Left lobe of liver (tissue), 2 donors: ENCODE data around the gene SPOP. TPM values are rescaled to one million over a fixed set of nuclear protein-coding genes. Genes with fewer than 3 reads are reported as not detected.
"Not testable (repeated sequence)": the region's sequence is repeated elsewhere in the genome, so short reads cannot be mapped to it uniquely, and the experiment has no call there.

Source experiments
- ATAC-seq: fragments of 200-7000 bp; cut with Tn5 transposase; one replicate; pipeline ENCODE4 v1.9.1; 2020; ENCODE audit warnings: mild to moderate bottlenecking, moderate library complexity
- DNase-seq: peaks from one replicate; pipeline ENCODE4 v3.0.0-alpha.2; 2020; ENCODE audit warnings: low spot score
- total RNA-seq: library from RNA; stranded (reverse); gene quantifications from one replicate; pipeline ENCODE4 v1.2.1, GENCODE V29; 2021
- donor health status: DM: no; HTN: no; CAD: no; lungs with moderate emphysema.
- donor health status: DM: no; HTN: yes; CAD: no.

SPOP gene
- total RNA-seq, 1 donor from 2014 or later, result 31.3 TPM

GRCh38 chr17:49574945-49575678, 102.8 kb downstream of the SPOP start:
- ATAC-seq (no peak), DNase-seq (no peak)

- ATAC-seq, result no peak
- DNase-seq, result no peak
These were observed 103.5 kb downstream of the SPOP start for GRCh38 chr17:49574323-49574781.

GRCh38 chr17:49573510-49574322, 104.2 kb downstream of the SPOP start:
- ATAC-seq (no peak), DNase-seq (no peak)

- no peak for ATAC-seq
- DNase-seq, result no peak
These were observed 105.0 kb downstream of the SPOP start for GRCh38 chr17:49572806-49573420.

- ATAC-seq (no peak), DNase-seq (no peak)
These were observed 105.7 kb downstream of the SPOP start for GRCh38 chr17:49572226-49572625.

DNA sequence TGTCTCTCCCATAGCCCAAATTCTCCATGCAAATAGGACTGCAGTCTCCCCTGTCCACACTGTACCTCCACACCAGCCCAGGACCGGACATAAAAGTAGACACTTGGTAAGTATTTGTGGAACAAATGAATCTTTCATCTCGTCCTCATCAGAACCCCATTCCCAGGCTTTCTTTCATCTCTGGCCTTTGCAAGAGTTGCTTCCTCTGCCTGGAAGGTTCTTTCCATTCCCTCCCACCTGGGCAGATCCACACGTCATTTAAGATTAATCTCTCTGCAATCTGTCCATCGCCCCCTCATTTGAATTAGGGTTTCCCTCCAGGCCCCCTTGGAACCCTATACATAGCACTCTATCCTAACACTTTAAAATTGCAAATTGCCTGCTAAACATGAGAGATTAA, 106.1 kb downstream of the SPOP start:
- no peak for DNase-seq
- no peak for ATAC-seq

DNA sequence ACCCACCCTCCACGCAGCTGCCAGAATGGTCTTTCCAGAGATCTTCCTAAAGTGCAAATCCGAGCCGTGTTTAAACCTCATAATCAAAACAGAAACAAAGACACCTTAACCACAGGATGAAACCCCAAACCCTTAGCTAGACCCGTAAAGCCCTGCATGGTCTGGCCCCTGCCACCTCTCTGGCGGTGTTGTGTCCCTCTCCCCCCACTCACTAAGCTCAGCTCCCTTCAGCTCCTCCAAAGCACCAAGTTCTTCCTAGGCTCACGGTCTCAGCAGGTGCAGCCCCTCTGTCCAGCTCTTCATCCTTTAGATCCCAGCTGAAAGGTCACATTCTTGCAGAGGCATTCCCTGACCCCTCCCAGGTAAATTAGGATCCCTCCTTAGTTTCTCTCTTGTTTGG, 106.6 kb downstream of the SPOP start:
- DNase-seq, result no peak
- ATAC-seq, result no peak

DNA sequence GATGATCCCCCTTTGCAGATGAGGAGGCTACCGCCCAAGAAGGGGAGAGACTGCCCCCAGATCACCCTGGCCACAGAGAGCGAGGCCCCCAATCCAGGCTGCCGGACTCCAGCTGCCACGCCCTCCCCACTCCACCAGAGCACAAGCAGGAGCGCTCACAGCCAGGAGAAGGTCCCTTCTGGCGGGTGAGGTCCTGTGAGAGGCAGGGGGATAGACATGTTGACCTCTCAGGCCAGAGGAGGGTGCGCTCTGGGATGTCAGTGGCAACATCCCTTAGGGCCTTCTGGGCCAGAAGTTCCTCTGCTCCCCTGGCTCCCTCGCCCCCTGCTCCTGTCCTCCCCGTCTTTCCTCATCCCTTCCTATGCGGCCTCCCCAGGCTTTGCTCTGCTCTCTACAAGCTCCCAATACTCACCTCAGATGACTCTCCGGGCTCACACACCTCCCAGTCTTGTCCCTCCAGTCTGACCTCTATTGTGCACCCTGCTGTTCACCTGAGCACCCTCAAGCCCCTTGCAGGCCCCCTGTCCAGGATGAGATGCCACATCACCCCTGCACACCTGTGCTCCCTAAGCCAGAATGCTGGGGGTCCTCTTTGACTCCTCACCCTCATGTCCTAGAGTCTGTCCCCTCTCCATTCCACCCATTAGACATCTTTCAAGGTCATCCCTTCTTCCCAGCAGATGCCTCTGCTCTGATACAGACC, 107.2 kb downstream of the SPOP start:
- DNase-seq (no peak), ATAC-seq (no peak)

GRCh38 chr17:49568695-49569047, 109.2 kb downstream of the SPOP start:
- DNase-seq, ATAC-seq: not testable (repeated sequence)

- ATAC-seq (peak; percentile 89), DNase-seq (peak; percentile 90)
These were observed 109.8 kb downstream of the SPOP start for GRCh38 chr17:49567871-49568694.

GRCh38 chr17:49567104-49567521, 110.8 kb downstream of the SPOP start:
- ATAC-seq (no peak), DNase-seq (no peak)

- no peak for DNase-seq
These were observed 111.2 kb downstream of the SPOP start for GRCh38 chr17:49566668-49567071.

GRCh38 chr17:49565948-49566491, 111.9 kb downstream of the SPOP start:
- DNase-seq (no peak), ATAC-seq (peak; percentile 2)

More at GRCh38 chr17:49566668-49567071, 111.2 kb downstream of the SPOP start:
- no peak for ATAC-seq

GRCh38 chr17:49564638-49565037, 113.3 kb downstream of the SPOP start:
- no peak for ATAC-seq

GRCh38 chr17:49557312-49558024, 120.4 kb downstream of the SPOP start:
- ATAC-seq (peak; percentile 63), DNase-seq (peak; percentile 37)

More at GRCh38 chr17:49564638-49565037, 113.3 kb downstream of the SPOP start:
- no peak for DNase-seq

DNA sequence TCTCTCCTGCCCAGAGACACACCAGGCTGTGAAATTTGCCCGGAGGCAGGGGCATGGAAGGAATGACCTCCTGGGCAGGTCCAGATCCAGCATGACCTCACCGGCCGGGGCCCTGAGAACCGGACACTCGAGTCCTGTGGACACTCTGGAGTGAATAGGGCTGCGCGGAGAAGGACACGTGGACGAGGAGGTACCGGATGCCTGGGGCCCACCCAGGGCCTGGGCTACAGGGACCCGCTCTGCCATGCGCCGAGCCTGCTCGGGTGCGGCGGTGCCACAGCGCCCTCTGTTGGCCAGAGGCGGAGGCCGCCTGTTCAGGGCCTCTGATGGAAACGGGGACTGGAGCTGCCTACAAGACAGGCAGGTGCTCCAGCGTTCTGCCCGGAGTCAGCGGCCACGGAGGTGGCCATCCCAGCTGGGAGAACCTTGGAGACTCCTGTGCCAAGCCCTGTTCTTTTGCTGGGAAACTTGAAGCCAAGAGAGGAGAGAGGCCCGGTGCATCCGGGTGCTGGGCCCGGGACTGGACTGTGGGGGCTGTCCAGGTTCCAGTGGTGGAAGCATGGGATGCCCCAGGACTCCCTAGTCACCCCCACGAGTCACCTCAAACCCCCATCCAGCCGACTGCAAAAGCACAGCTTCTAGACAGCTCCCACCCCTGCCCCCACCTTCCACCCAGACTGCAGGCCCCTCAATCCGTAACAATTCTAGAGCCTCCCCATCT, 121.5 kb downstream of the SPOP start:
- DNase-seq, result peak; percentile 73
- ATAC-seq, result peak; percentile 82

DNA sequence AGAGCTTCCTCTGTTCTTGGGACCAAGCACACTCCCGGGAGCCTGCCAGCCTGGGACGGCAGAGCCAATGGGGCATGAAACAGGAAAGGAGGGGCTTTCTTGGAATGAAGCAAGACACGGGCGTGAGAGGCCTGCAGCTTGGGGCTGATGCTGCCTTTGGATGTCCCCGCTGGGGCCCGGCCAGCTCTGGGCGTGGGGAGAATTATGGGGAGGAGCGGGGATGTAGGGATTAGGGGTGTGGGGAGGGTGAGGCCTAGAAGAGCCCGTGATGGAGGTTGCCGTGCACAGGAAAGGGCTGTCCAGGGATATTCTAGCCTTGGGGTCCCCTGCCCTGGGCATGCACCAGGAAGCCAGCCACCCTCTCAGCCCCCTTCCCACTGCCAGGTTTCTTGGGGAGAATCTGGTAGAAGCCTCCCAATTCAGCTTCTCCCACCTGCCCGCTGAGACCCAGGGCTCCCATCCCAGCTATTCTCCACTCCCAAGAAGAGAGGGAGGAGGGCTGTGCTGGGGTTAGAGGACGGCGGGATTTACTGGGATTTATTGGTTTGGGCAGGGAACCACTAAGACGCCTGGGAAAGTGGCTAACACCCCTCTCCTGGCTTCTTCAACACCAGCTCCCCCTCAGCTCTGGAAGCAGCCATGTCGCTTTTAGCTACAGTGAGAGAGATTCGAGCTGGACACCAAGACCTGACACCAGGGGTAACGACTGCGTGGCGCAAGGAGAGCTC, 122.2 kb downstream of the SPOP start:
- ATAC-seq (no peak), DNase-seq (no peak)
